ENCODE measurements around the gene DNM3. TPM values are rescaled to one million over a fixed set of nuclear protein-coding genes. Genes with fewer than 3 reads are reported as not detected.

The DNM3 gene
- total RNA-seq, 1 experiment from 2014 or later: 2.7 TPM

- H3K4me1 Mint-ChIP-seq: peaks cover 2 to 3% of the 10 kb centered on the region in 2 experiments; a peak in 1 of 4 replicates
- TF ChIP-seq CTCF (conservative IDR thresholded peaks at IDR 0.05): no peak
- Histone ChIP-seq H2BK20ac (ENCODE audit: low read depth, low read length, poor library complexity, severe bottlenecking) (no peak overlapping the region), H3K4ac (ENCODE audit: low read depth, low read length) (no peak overlapping the region), H3K56ac (ENCODE audit: insufficient read length, low read depth, low read length) (no peak overlapping the region), H3K9ac (ENCODE audit: extremely low read depth, insufficient read length, low read length) (no peak overlapping the region), H4K91ac (ENCODE audit: insufficient read length, low read depth, low read length) (no peak overlapping the region), H3K23ac (ENCODE audit: insufficient read length, low read depth, low read length) (no peak overlapping the region), H3K27me3 (ENCODE audit: insufficient read depth, low read length) (no peaks in the 10 kb centered on the region), H4K5ac (ENCODE audit: insufficient read length, low read depth, low read length) (no peak overlapping the region), H3K4me2 (ENCODE audit: insufficient read depth, insufficient read length, low read length) (no peak overlapping the region), H2BK15ac (ENCODE audit: low read depth, low read length) (no peak overlapping the region), H3K14ac (ENCODE audit: insufficient read depth, low read length) (no peak overlapping the region), H3K79me2 (ENCODE audit: insufficient read depth, low read length) (no peaks in the 10 kb centered on the region), H3K23me2 (ENCODE audit: insufficient read length, low read depth, low read length, poor library complexity, severe bottlenecking) (no peaks in the 10 kb centered on the region), H2BK12ac (ENCODE audit: insufficient read length, low read depth, low read length) (no peak overlapping the region), H3K4me1 (ENCODE audit: insufficient read depth, low read length) (no peaks in the 10 kb centered on the region), H3T11ph (ENCODE audit: low read length) (no peak overlapping the region), H2AFZ (ENCODE audit: low read length) (no peak overlapping the region), H3K79me1 (ENCODE audit: insufficient read depth, low read depth, low read length, poor library complexity, severe bottlenecking) (no peaks in the 10 kb centered on the region), H3K18ac (ENCODE audit: insufficient read length, low read depth, low read length) (no peak overlapping the region), H2BK120ac (ENCODE audit: low read depth, low read length, poor library complexity, severe bottlenecking) (no peak overlapping the region), H4K20me1 (ENCODE audit: control insufficient read depth, insufficient read depth, insufficient read length) (no peaks in the 10 kb centered on the region), H2AK5ac (ENCODE audit: insufficient read length, low read length) (no peak overlapping the region), H3K9me3 (ENCODE audit: control insufficient read depth, low read depth, low read length) (no peaks in the 10 kb centered on the region), H2BK5ac (ENCODE audit: insufficient read length, low read length) (no peak overlapping the region), H3K27ac (ENCODE audit: insufficient read length, low read depth, low read length) (no peak overlapping the region), H4K8ac (replicated peaks; ENCODE audit: insufficient read length, low read depth, low read length) (no peak overlapping the region)
- no peak overlapping the region for H3K4me3 Mint-ChIP-seq
- no peaks in the 10 kb centered on the region; a peak in 2 of 7 replicates for H3K36me3 Mint-ChIP-seq (ENCODE audit: insufficient read depth in 1 of 3, low read depth in 3 of 3)
- no peaks in the 10 kb centered on the region for H3K27me3 Mint-ChIP-seq (ENCODE audit: low read depth)
- WGBS (ENCODE audit: extremely low coverage, insufficient read length, low lambda C conversion rate): no CpG with 5 or more reads among the region's 3 CpGs
- no peaks in the 10 kb centered on the region for H3K9me3 Mint-ChIP-seq
- no peak for DNase-seq
- H3K27ac Mint-ChIP-seq: no peak overlapping the region
Observed at GRCh38 chr1:171858696-171859095, 17.4 kb downstream of the DNM3 start.
